ENCODE results near the gene PHPT1. TPM values are rescaled to one million over a fixed set of nuclear protein-coding genes. Genes with fewer than 3 reads are reported as not detected.
"Not testable (repeated sequence)": the region's sequence is repeated elsewhere in the genome, so short reads cannot be mapped to it uniquely, and the experiment has no call there.

PHPT1 gene
- total RNA-seq, 1 donor from 2014 or later: 179 TPM

GRCh38 chr9:136881691-136882108 is 32.5 kb downstream of the PHPT1 start:
- no peak for DNase-seq (ENCODE audit: extremely low read depth, low read depth, low spot score)

GRCh38 chr9:136882109-136882946 is 33.1 kb downstream of the PHPT1 start:
- no peak for DNase-seq (ENCODE audit: extremely low read depth, low read depth, low spot score)

GRCh38 chr9:136882947-136883283 is 33.7 kb downstream of the PHPT1 start:
- not testable (repeated sequence) for DNase-seq (ENCODE audit: extremely low read depth, low read depth, low spot score)

GRCh38 chr9:136883670-136884069 is 34.5 kb downstream of the PHPT1 start:
- DNase-seq (ENCODE audit: extremely low read depth, low read depth, low spot score): not testable (repeated sequence)

GRCh38 chr9:136885950-136886578 is 36.9 kb downstream of the PHPT1 start, which contains the start of gene TRAF2:
TRAF2 (plus strand) TSS chr9:136886516; CDS start chr9:136898741, 12,225 bp downstream.
- peak; percentile 85 for DNase-seq (ENCODE audit: extremely low read depth, low read depth, low spot score)

- no peak for DNase-seq (ENCODE audit: extremely low read depth, low read depth, low spot score)
Observed at GRCh38 chr9:136886610-136887597, 37.7 kb downstream of the PHPT1 start.

GRCh38 chr9:136888454-136888853 is 39.2 kb downstream of the PHPT1 start:
- DNase-seq (ENCODE audit: extremely low read depth, low read depth, low spot score): no peak

GRCh38 chr9:136889858-136890257 is 40.6 kb downstream of the PHPT1 start:
- no peak for DNase-seq (ENCODE audit: extremely low read depth, low read depth, low spot score)

GRCh38 chr9:136890661-136891060 is 41.5 kb downstream of the PHPT1 start:
- no peak for DNase-seq (ENCODE audit: extremely low read depth, low read depth, low spot score)

- no peak for DNase-seq (ENCODE audit: extremely low read depth, low read depth, low spot score)
Observed at GRCh38 chr9:136896027-136896426, 46.8 kb downstream of the PHPT1 start.

- no peak for DNase-seq (ENCODE audit: extremely low read depth, low read depth, low spot score)
Observed at GRCh38 chr9:136898483-136899100, 49.4 kb downstream of the PHPT1 start.

- no peak for DNase-seq (ENCODE audit: extremely low read depth, low read depth, low spot score)
Observed at GRCh38 chr9:136899196-136899595, 50.0 kb downstream of the PHPT1 start.

- DNase-seq (ENCODE audit: extremely low read depth, low read depth, low spot score): no peak
Observed at GRCh38 chr9:136900556-136900955, 51.3 kb downstream of the PHPT1 start.

Other genes with a start within 250 kb of the PHPT1 start
- 712 and 917 TPM in 2 replicates for gene EGFL7, start 186.5 kb upstream of the PHPT1 start, total RNA-seq
- gene AGPAT2, start 162.0 kb upstream of the PHPT1 start, total RNA-seq: 43.2 and 50.2 TPM in 2 replicates
- gene DIPK1B, start 136.8 kb upstream of the PHPT1 start, total RNA-seq: 153 and 247 TPM in 2 replicates
- gene LCN10, start 106.5 kb upstream of the PHPT1 start, total RNA-seq: not detected in 2 replicates
- gene LCN6, start 100.9 kb upstream of the PHPT1 start, total RNA-seq: not detected in 2 replicates
- not detected in 2 replicates for gene LCN8, start 91.2 kb upstream of the PHPT1 start, total RNA-seq
- 0.29 TPM in 1 of 2 replicates, not detected in the other for gene LCN15, start 84.9 kb upstream of the PHPT1 start, total RNA-seq
- 69.7 and 113 TPM in 2 replicates for gene TMEM141, start 58.1 kb upstream of the PHPT1 start, total RNA-seq
- 0.41 and 0.48 TPM in 2 replicates for gene CCDC183, start 53.1 kb upstream of the PHPT1 start, total RNA-seq
- gene RABL6, start 41.5 kb upstream of the PHPT1 start, total RNA-seq: 90.2 and 99.9 TPM in 2 replicates
- 0.48 and 1.6 TPM in 2 replicates for gene AJM1, start 6.9 kb upstream of the PHPT1 start, total RNA-seq
- gene MAMDC4, start 2.9 kb downstream of the PHPT1 start, total RNA-seq: 1.4 and 3.4 TPM in 2 replicates
- gene EDF1, start 16.9 kb downstream of the PHPT1 start, total RNA-seq: 496 and 520 TPM in 2 replicates
- 12.2 and 21.9 TPM in 2 replicates for gene TRAF2, start 37.1 kb downstream of the PHPT1 start, total RNA-seq
- 187 and 188 TPM in 2 replicates for gene FBXW5, start 95.3 kb downstream of the PHPT1 start, total RNA-seq
- gene C8G, start 95.8 kb downstream of the PHPT1 start, total RNA-seq: not detected in 2 replicates
- not detected in 2 replicates for gene LCN12, start 102.9 kb downstream of the PHPT1 start, total RNA-seq
- gene PTGDS, start 128.1 kb downstream of the PHPT1 start, total RNA-seq: not detected in 2 replicates
- not detected in 2 replicates for gene LCNL1, start 133.6 kb downstream of the PHPT1 start, total RNA-seq
- 28.0 and 47.2 TPM in 2 replicates for gene PAXX, start 143.0 kb downstream of the PHPT1 start, total RNA-seq
- gene CLIC3, start 147.2 kb downstream of the PHPT1 start, total RNA-seq: 0.29 and 2.3 TPM in 2 replicates
- 27.2 and 28.4 TPM in 2 replicates for gene ABCA2, start 178.8 kb downstream of the PHPT1 start, total RNA-seq
- gene FUT7, start 182.7 kb downstream of the PHPT1 start, total RNA-seq: not detected in 2 replicates
- gene NPDC1, start 196.8 kb downstream of the PHPT1 start, total RNA-seq: 195 and 250 TPM in 2 replicates
- not detected in 2 replicates for gene ENTPD2, start 204.7 kb downstream of the PHPT1 start, total RNA-seq
- 6.1 and 6.7 TPM in 2 replicates for gene SAPCD2, start 221.1 kb downstream of the PHPT1 start, total RNA-seq
- gene UAP1L1, start 228.1 kb downstream of the PHPT1 start, total RNA-seq: 17.2 and 30.3 TPM in 2 replicates
- 109 and 118 TPM in 2 replicates for gene MAN1B1, start 237.6 kb downstream of the PHPT1 start, total RNA-seq